ENCODE data around the gene CNTNAP3B. TPM values are rescaled to one million over a fixed set of nuclear protein-coding genes. Genes with fewer than 3 reads are reported as not detected.

The CNTNAP3B gene
- total RNA-seq, result not detected in 2 replicates

GRCh38 chr9:42129073-42129729 lies at the start of gene CNTNAP3B:
Gene CNTNAP3B, minus strand, starts transcription at chr9:42129426. Its CDS starts 332 bp downstream, at chr9:42129094.

Small RNA genes lying within 50 kb of the gene (small RNA-seq; reads per million reads assigned to genes)
- not detected for gene RN7SL343P

Other genes starting within 250 kb of the CNTNAP3B start
- gene SPATA31A6, start 54.2 kb upstream of the CNTNAP3B start, total RNA-seq, result not detected in 2 replicates